Smooth muscle cell (in vitro differentiated cells): Measurements from ENCODE around the gene PLXNA2. TPM values are rescaled to one million over a fixed set of nuclear protein-coding genes. Genes with fewer than 3 reads are reported as not detected.
A peak's percentile ranks its signal among the peaks of the same experiment; 100 is the strongest.

Experiments used
- DNase-seq: peaks from one replicate; lab custom pipeline; 2025; ENCODE audit not compliant: unreplicated experiment; lab: John Stamatoyannopoulos, UW
- H2AFZ ChIP-seq: fragments of 200-600 bp; sonication (generic); 2 replicates; pipeline ENCODE4 v1.6.0; 2016; ENCODE audit warnings: antibody characterized with exemption, low read depth, mild to moderate bottlenecking
- H3F3A ChIP-seq: fragments of 200-600 bp; sonication (generic); 2 replicates; pipeline ENCODE4 v1.6.0; 2017; ENCODE audit warnings: antibody characterized with exemption, low read depth
- H3K27ac ChIP-seq: fragments of 200-600 bp; sonication (generic); 2 replicates; pipeline ENCODE4 v1.5.1; 2016; ENCODE audit warnings: low read depth, mild to moderate bottlenecking
- H3K27me3 ChIP-seq: fragments of 200-600 bp; sonication (generic); 2 replicates; pipeline ENCODE4 v1.6.1; 2016; ENCODE audit warnings: low read depth, mild to moderate bottlenecking
- H3K36me3 ChIP-seq: fragments of 200-600 bp; sonication (generic); 2 replicates; pipeline ENCODE4 v1.5.1; 2016; ENCODE audit warnings: low read depth
- H3K4me1 ChIP-seq: fragments of 200-600 bp; sonication (generic); 2 replicates; pipeline ENCODE4 v1.5.1; 2016; ENCODE audit warnings: low read depth
- H3K4me2 ChIP-seq: fragments of 200-600 bp; sonication (generic); 2 replicates; pipeline ENCODE4 v1.6.0; 2016; ENCODE audit warnings: mild to moderate bottlenecking
- H3K4me3 ChIP-seq: fragments of 200-600 bp; sonication (generic); 2 replicates; pipeline ENCODE4 v1.5.1; 2016; ENCODE audit warnings: mild to moderate bottlenecking
- H3K79me2 ChIP-seq: fragments of 200-600 bp; sonication (generic); 2 replicates; pipeline ENCODE4 v1.6.0; 2016; ENCODE audit warnings: low read depth, mild to moderate bottlenecking
- H3K9ac ChIP-seq: fragments of 200-600 bp; sonication (generic); 2 replicates; pipeline ENCODE4 v1.6.0; 2016; ENCODE audit warnings: low read depth
- H3K9me3 ChIP-seq: fragments of 200-600 bp; sonication (generic); replicated peaks from 2 replicates; pipeline ENCODE4 v1.5.1; 2016; ENCODE audit warnings: low read depth
- H4K20me1 ChIP-seq: fragments of 200-600 bp; sonication (generic); 2 replicates; pipeline ENCODE4 v1.6.0; 2016; ENCODE audit warnings: low read depth
- CTCF ChIP-seq: fragments of 200-600 bp; sonication (generic); IDR thresholded peaks from 2 replicates; pipeline ENCODE4 v1.5.1; 2017; ENCODE audit warnings: borderline replicate concordance, mild to moderate bottlenecking, antibody characterized with exemption; ENCODE audit not compliant: insufficient read depth, poor library complexity, severe bottlenecking
- WGBS: methylation state at CpG from one replicate; pipeline ENCODE4 v1.1.7; 2016; ENCODE audit warnings: low lambda C conversion rate; 5-methylcytosine and 5-hydroxymethylcytosine counted together
- polyA plus RNA-seq: library from polyadenylated mRNA; unstranded; fragments of >200 nt; fragmentation: Nextera tagmentation; extraction: Ambion mirVana; gene quantifications from 2 replicates; pipeline ENCODE4 v1.2.1, GENCODE V29; 2016
- total RNA-seq: library from RNA; depleted of rRNA; stranded (reverse); fragments of >200 nt; gene quantifications from 2 replicates; pipeline ENCODE4 v1.2.3, GENCODE V29; 2014

The PLXNA2 gene
- total and polyA plus RNA-seq, 2 experiments from 2014 or later, result 8.2 to 8.7 TPM

GRCh38 chr1:208225954-208226937 lies 17.9 kb downstream of the PLXNA2 start:
- H3K4me1 ChIP-seq, result peaks cover 17% of the 10 kb centered on the region
- H3F3A ChIP-seq, result peaks cover 10% of the 10 kb centered on the region
- H3K4me3 ChIP-seq, result no peak overlapping the region
- TF ChIP-seq CTCF, result no peak
- H3K9ac ChIP-seq, result no peak overlapping the region
- no peak for DNase-seq
- H3K9me3 ChIP-seq, result no peaks in the 10 kb centered on the region
- peaks cover 4% of the 10 kb centered on the region for H4K20me1 ChIP-seq
- H3K27ac ChIP-seq, result peak overlapping the region; percentile 33
- peaks cover 40% of the 10 kb centered on the region for H3K79me2 ChIP-seq
- H3K36me3 ChIP-seq, result no peaks in the 10 kb centered on the region
- H2AFZ ChIP-seq, result no peak overlapping the region
- no peaks in the 10 kb centered on the region for H3K27me3 ChIP-seq
- 56% methylated on average over 13 of the region's 13 CpGs for WGBS
- peak overlapping the region; percentile 27 for H3K4me2 ChIP-seq

- Histone ChIP-seq H3K79me2 (peaks cover 32% of the 10 kb centered on the region), H3K9me3 (no peaks in the 10 kb centered on the region), H3K27ac (no peak overlapping the region), H3K9ac (no peak overlapping the region), H3K27me3 (no peaks in the 10 kb centered on the region), H3K36me3 (no peaks in the 10 kb centered on the region), H4K20me1 (no peaks in the 10 kb centered on the region), H3K4me3 (no peak overlapping the region), H3K4me2 (no peak overlapping the region), H3K4me1 (peaks cover 29% of the 10 kb centered on the region), H2AFZ (no peak overlapping the region), H3F3A (peaks cover 10% of the 10 kb centered on the region)
- DNase-seq, result no peak
- WGBS, result 92% methylated on average over 10 of the region's 10 CpGs
- TF ChIP-seq CTCF, result no peak
Measured at GRCh38 chr1:208224192-208224713, 19.9 kb downstream of the PLXNA2 start.

GRCh38 chr1:208223136-208223535 lies 21.0 kb downstream of the PLXNA2 start:
- Histone ChIP-seq H4K20me1 (no peaks in the 10 kb centered on the region), H3K4me2 (peak overlapping the region; percentile 26), H2AFZ (no peak overlapping the region), H3K4me3 (no peak overlapping the region), H3K27me3 (no peaks in the 10 kb centered on the region), H3K4me1 (peaks cover 29% of the 10 kb centered on the region), H3K9me3 (no peaks in the 10 kb centered on the region), H3F3A (peaks cover 10% of the 10 kb centered on the region), H3K36me3 (no peaks in the 10 kb centered on the region), H3K79me2 (peaks cover 28% of the 10 kb centered on the region), H3K9ac (peak overlapping the region; percentile 36), H3K27ac (peak overlapping the region; percentile 68)
- WGBS, result 44% methylated on average over 8 of the region's 8 CpGs
- no peak for DNase-seq
- no peak for TF ChIP-seq CTCF
